HCT116 (cell line): ENCODE measurements around the gene PPT2. TPM values are rescaled to one million over a fixed set of nuclear protein-coding genes. Genes with fewer than 3 reads are reported as not detected.
"Not testable (repeated sequence)": the region's sequence is repeated elsewhere in the genome, so short reads cannot be mapped to it uniquely, and the experiment has no call there.

Experiments
- ATAC-seq: fragments of 200-7000 bp; cut with Tn5 transposase; 2 replicates; pipeline ENCODE4 v1.9.1; 2020; ENCODE audit warnings: mild to moderate bottlenecking, moderate library complexity
- BruUV-seq: library from RNA; stranded (reverse); fragments of 400-500 nt; replicated peaks from 2 replicates; lab custom pipeline; 2021; lab: Mats Ljungman, UMichigan
- CTCF ChIA-PET: fragments of 300-600 bp; sonication (Branson Sonifier 250); formaldehyde crosslinking; loops from one replicate; lab custom pipeline; 2021; ENCODE audit warnings: antibody characterized with exemption; lab: Charles Lee
- POLR2A ChIA-PET: fragments of 300-600, 350-600 bp; sonication (Branson Sonifier 250); formaldehyde crosslinking; loops from one replicate; lab custom pipeline; 2021; ENCODE audit warnings: antibody characterized with exemption; lab: Charles Lee
- RAD21 ChIA-PET, 2 experiments: fragments of 300-600 bp; sonication (Branson Sonifier 250); formaldehyde crosslinking; loops; one replicate each; lab custom pipeline; 2023; ENCODE audit warnings: low total read pairs in 2 of 2; ENCODE audit not compliant: uncharacterized antibody in 2 of 2, unreplicated experiment in 2 of 2, low non-redundant PET in 1 of 2; lab: Charles Lee
- DNase-seq: peaks from one replicate; pipeline ENCODE4 v3.0.0-alpha.2; 2010; ENCODE audit warnings: low read depth, low spot score
- H2AFZ ChIP-seq: fragments of 200-600 bp; shearing (Covaris generic), sonication (generic); 2 replicates; pipeline ENCODE4 v1.6.1; 2017; ENCODE audit warnings: low read depth, mixed run types, mixed read lengths, antibody characterized with exemption, low read length; ENCODE audit not compliant: poor library complexity, severe bottlenecking
- H3K27ac ChIP-seq: 2 replicates; pipeline ENCODE4 v1.5.1; 2012; ENCODE audit warnings: low read depth, low read length
- H3K27me3 ChIP-seq: fragments of 200-600 bp; sonication (generic); 2 replicates; pipeline ENCODE4 v1.6.1; 2016; ENCODE audit warnings: mixed run types, low read length, mixed read lengths; ENCODE audit not compliant: insufficient read depth
- H3K36me3 ChIP-seq, 2 experiments: fragments of 200-500 bp in 1 of 2; fragments of 200-600 bp in 1 of 2; sonication (Bioruptor generic) in 1 of 2; sonication (generic) in 1 of 2; 2 replicates each; pipeline versions ENCODE4 v1.5.1 to v1.6.1; 2014 to 2016; ENCODE audit warnings: low read length in 2 of 2, inconsistent platforms in 1 of 2, mixed read lengths in 1 of 2, mixed run types in 1 of 2; ENCODE audit not compliant: insufficient read depth in 2 of 2, control insufficient read depth in 1 of 2
- H3K4me1 ChIP-seq, 2 experiments: fragments of 200-600 bp in 1 of 2; sonication (generic) in 1 of 2; 2 replicates each; pipeline versions ENCODE4 v1.5.1 to v1.6.1; 2012 to 2017; ENCODE audit warnings: low read length in 2 of 2, inconsistent platforms in 1 of 2, mild to moderate bottlenecking in 1 of 2, mixed read lengths in 1 of 2, mixed run types in 1 of 2, moderate library complexity in 1 of 2; ENCODE audit not compliant: insufficient read depth in 2 of 2, control insufficient read depth in 1 of 2
- H3K4me2 ChIP-seq: fragments of 200-600 bp; sonication (generic); 2 replicates; pipeline ENCODE4 v1.6.1; 2017; ENCODE audit warnings: mixed run types, low read length, mixed read lengths
- H3K4me3 ChIP-seq, 2 experiments: fragments of 200-600 bp in 1 of 2; sonication (generic) in 1 of 2; replicated peaks in 1 of 2; 2 replicates each; pipeline ENCODE4 v1.5.1; 2011 to 2016; ENCODE audit warnings: low read length in 2 of 2, control low read depth in 1 of 2, low read depth in 1 of 2, mild to moderate bottlenecking in 1 of 2, mixed read lengths in 1 of 2, mixed run types in 1 of 2
- H3K79me2 ChIP-seq: fragments of 200-600 bp; sonication (generic); 2 replicates; pipeline ENCODE4 v1.6.1; 2017; ENCODE audit warnings: mild to moderate bottlenecking, mixed run types, low read length, moderate library complexity, mixed read lengths; ENCODE audit not compliant: insufficient read depth
- H3K9ac ChIP-seq: fragments of 200-600 bp; sonication (generic); 2 replicates; pipeline ENCODE4 v1.6.1; 2016; ENCODE audit warnings: low read length, mixed read lengths
- H3K9me2 ChIP-seq: fragments of 200-600 bp; sonication (generic), shearing (Covaris generic); 2 replicates; pipeline ENCODE4 v1.6.1; 2017; ENCODE audit warnings: mixed run types, mild to moderate bottlenecking, moderate library complexity; ENCODE audit not compliant: insufficient read depth
- H3K9me3 ChIP-seq, 2 experiments: fragments of 200-500 bp in 1 of 2; fragments of 200-600 bp in 1 of 2; sonication (Bioruptor generic) in 1 of 2; sonication (generic) in 1 of 2; 2 replicates each; pipeline ENCODE4 v1.6.1; 2014 to 2017; ENCODE audit warnings: low read length in 2 of 2, mixed read lengths in 2 of 2, inconsistent platforms in 1 of 2, low read depth in 1 of 2, mild to moderate bottlenecking in 1 of 2, mixed run types in 1 of 2, moderate library complexity in 1 of 2; ENCODE audit not compliant: control insufficient read depth in 1 of 2, insufficient read depth in 1 of 2
- H4K20me1 ChIP-seq: fragments of 200-600 bp; sonication (generic), shearing (Covaris generic); 2 replicates; pipeline ENCODE4 v1.6.1; 2017; ENCODE audit warnings: mixed run types, mild to moderate bottlenecking, moderate library complexity; ENCODE audit not compliant: insufficient read depth
- ATF3 ChIP-seq: IDR thresholded peaks from 2 replicates; pipeline ENCODE4 v1.6.1; 2012
- CBX3 ChIP-seq: IDR thresholded peaks from 2 replicates; pipeline ENCODE4 v1.6.1; 2012; ENCODE audit warnings: low read depth
- EGR1 ChIP-seq: IDR thresholded peaks from 2 replicates; pipeline ENCODE4 v1.6.1; 2012; ENCODE audit warnings: low read depth
- EZH2 ChIP-seq: fragments of 200-600 bp; sonication (generic); IDR thresholded peaks from 2 replicates; pipeline ENCODE4 v1.6.1; 2017; ENCODE audit warnings: antibody characterized with exemption, mixed run types
- FOSL1 ChIP-seq: IDR thresholded peaks from 2 replicates; pipeline ENCODE4 v1.6.1; 2012; ENCODE audit warnings: low read depth
- JUND ChIP-seq: IDR thresholded peaks from 2 replicates; pipeline ENCODE4 v1.6.1; 2012
- MAX ChIP-seq: IDR thresholded peaks from 2 replicates; pipeline ENCODE4 v1.6.1; 2012
- POLR2A ChIP-seq: IDR thresholded peaks from 2 replicates; pipeline ENCODE4 v1.7.0; 2011; ENCODE audit warnings: borderline replicate concordance; ENCODE audit not compliant: insufficient read depth, insufficient read length; ENCODE audit errors: extremely low read depth
- SIN3A ChIP-seq: IDR thresholded peaks from 2 replicates; pipeline ENCODE4 v1.6.1; 2012; ENCODE audit warnings: low read depth
- SP1 ChIP-seq: IDR thresholded peaks from 2 replicates; pipeline ENCODE4 v1.6.1; 2012; ENCODE audit warnings: low read depth
- SRF ChIP-seq: IDR thresholded peaks from 2 replicates; pipeline ENCODE4 v1.6.1; 2012; ENCODE audit warnings: low read depth
- TCF7L2 ChIP-seq: IDR thresholded peaks from 2 replicates; pipeline ENCODE4 v1.7.0; 2011; ENCODE audit warnings: borderline replicate concordance, inconsistent platforms; ENCODE audit not compliant: insufficient read depth, insufficient read length; ENCODE audit errors: extremely low read depth
- YY1 ChIP-seq: IDR thresholded peaks from 2 replicates; pipeline ENCODE4 v1.6.1; 2011; ENCODE audit warnings: low read length, low read depth, moderate library complexity, mild to moderate bottlenecking; ENCODE audit not compliant: insufficient replicate concordance; ENCODE audit errors: extremely low read depth
- ZFX ChIP-seq: fragments of 450-650 bp; IDR thresholded peaks from 2 replicates; pipeline ENCODE4 v1.6.1; 2017
- ZNF274 ChIP-seq: fragments of 200-500 bp; sonication (Bioruptor generic); IDR thresholded peaks from 2 replicates; pipeline ENCODE4 v1.6.1; 2014; ENCODE audit warnings: mild to moderate bottlenecking, low read depth, low read length, inconsistent platforms
- intact Hi-C: fragments of 100-400 bp; cut with micrococcal nuclease; formaldehyde crosslinking; loops from 2 replicates; pipeline ENCODE4 v1.10.0; 2022
- total RNA-seq: library from RNA; stranded (reverse); gene quantifications from one replicate; pipeline ENCODE4 v1.2.1, GENCODE V29; 2021; ENCODE audit not compliant: unreplicated experiment
- TF ChIP-seq, protein P1 (sequence below), 3 experiments: fragments of 200-600 bp in 1 of 3; sonication (generic) in 1 of 3; IDR thresholded peaks in 2 of 3; conservative IDR thresholded peaks in 1 of 3; 2 replicates each; pipeline ENCODE4 v1.5.1; 2012 to 2017; ENCODE audit warnings: low read depth in 2 of 3, low read length in 2 of 3, antibody characterized with exemption in 1 of 3, borderline replicate concordance in 1 of 3, control low read depth in 1 of 3, mild to moderate bottlenecking in 1 of 3, mixed read lengths in 1 of 3, mixed run types in 1 of 3, moderate library complexity in 1 of 3; ENCODE audit not compliant: insufficient read depth in 1 of 3

PPT2 gene
- total RNA-seq, 1 experiment from 2014 or later, result 21.0 TPM

DNA sequence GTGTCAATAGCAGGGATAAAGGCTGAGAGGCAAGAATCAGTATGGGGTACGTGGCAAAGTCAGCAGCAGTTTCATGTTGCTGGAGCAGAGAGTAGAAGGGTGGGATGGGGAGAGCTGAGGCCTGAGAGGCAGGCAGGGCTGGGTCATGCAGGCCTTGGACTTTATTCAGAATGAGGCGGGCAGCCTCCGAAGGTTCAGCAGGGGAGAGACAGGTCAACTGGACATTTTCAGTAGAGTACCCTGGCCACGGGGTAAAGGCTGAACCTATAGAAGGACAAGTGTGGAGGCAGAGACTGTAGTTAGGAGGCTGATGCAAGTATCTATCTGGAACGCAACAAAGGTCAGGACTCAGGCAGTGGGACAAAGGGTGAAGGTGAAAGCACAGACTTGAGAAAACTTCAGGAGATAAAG is 56.3 kb downstream of the PPT2 start:
- H4K20me1 ChIP-seq, result no peaks in the 10 kb centered on the region
- CTCF ChIA-PET, result no interaction called here
- H3K4me2 ChIP-seq, result no peak overlapping the region
- H3K27ac ChIP-seq, result no peak overlapping the region
- no peak overlapping the region for H2AFZ ChIP-seq
- H3K9me3 ChIP-seq, result no peaks in the 10 kb centered on the region
- ATAC-seq (no peak), DNase-seq (no peak)
- H3K79me2 ChIP-seq, result no peaks in the 10 kb centered on the region
- H3K4me1 ChIP-seq, result no peaks in the 10 kb centered on the region
- no TSS peak for BruUV-seq
- POLR2A ChIA-PET, result no interaction called here
- H3K27me3 ChIP-seq, result no peaks in the 10 kb centered on the region
- H3K4me3 ChIP-seq, result no peak overlapping the region
- no peak for TF ChIP-seq ZNF274
- TF ChIP-seq JUND, result no peak
- TF ChIP-seq TCF7L2, result no peak
- TF ChIP-seq EZH2, result no peak
- TF ChIP-seq YY1, result no peak
- no peak for TF ChIP-seq FOSL1
- no peak for TF ChIP-seq SIN3A
- no peak for TF ChIP-seq SRF
- no peak for TF ChIP-seq POLR2A
- TF ChIP-seq MAX, result no peak
- TF ChIP-seq ATF3, result no peak
- TF ChIP-seq, protein P1, sequence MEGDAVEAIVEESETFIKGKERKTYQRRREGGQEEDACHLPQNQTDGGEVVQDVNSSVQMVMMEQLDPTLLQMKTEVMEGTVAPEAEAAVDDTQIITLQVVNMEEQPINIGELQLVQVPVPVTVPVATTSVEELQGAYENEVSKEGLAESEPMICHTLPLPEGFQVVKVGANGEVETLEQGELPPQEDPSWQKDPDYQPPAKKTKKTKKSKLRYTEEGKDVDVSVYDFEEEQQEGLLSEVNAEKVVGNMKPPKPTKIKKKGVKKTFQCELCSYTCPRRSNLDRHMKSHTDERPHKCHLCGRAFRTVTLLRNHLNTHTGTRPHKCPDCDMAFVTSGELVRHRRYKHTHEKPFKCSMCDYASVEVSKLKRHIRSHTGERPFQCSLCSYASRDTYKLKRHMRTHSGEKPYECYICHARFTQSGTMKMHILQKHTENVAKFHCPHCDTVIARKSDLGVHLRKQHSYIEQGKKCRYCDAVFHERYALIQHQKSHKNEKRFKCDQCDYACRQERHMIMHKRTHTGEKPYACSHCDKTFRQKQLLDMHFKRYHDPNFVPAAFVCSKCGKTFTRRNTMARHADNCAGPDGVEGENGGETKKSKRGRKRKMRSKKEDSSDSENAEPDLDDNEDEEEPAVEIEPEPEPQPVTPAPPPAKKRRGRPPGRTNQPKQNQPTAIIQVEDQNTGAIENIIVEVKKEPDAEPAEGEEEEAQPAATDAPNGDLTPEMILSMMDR (IDR thresholded peaks at IDR 0.05 in 2 of 3, conservative IDR thresholded peaks at IDR 0.05 in 1 of 3; ENCODE audit: borderline replicate concordance in 1 of 3, insufficient read depth in 1 of 3, low read depth in 2 of 3, low read length in 2 of 3), result no peak
- no peak for TF ChIP-seq SP1
- TF ChIP-seq CBX3, result no peak
- no peak for TF ChIP-seq EGR1
- no peak for TF ChIP-seq ZFX
- intact Hi-C loops, result no loop called here
- no peaks in the 10 kb centered on the region for H3K36me3 ChIP-seq
- no peak overlapping the region for H3K9ac ChIP-seq
- H3K9me2 ChIP-seq, result no peaks in the 10 kb centered on the region
- RAD21 ChIA-PET, result no interaction called here

DNA sequence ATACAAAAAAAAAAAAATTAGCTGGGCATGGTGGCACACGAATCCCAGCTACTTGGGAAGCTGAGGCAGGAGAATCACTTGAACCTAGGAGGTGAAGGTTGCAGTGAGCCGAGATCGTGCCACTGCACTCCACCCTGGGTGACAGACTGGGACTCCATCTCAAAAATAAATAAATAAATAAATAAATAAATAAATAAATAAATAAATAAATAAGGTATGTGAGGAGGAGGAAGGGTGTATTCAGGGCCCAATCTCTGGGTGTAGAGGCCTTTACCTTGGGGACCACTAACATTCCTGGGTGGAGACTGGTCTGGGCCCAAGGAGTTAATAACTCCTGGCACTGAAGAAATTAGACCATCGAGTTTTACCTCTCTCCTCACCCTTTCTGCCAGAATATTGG is 57.5 kb downstream of the PPT2 start:
- H3K9me3 ChIP-seq, POLR2A ChIA-PET, H3K4me3 ChIP-seq, H3K9ac ChIP-seq, H3K4me2 ChIP-seq, H3K27me3 ChIP-seq, H3K27ac ChIP-seq, BruUV-seq, H3K4me1 ChIP-seq, H3K36me3 ChIP-seq, H3K9me2 ChIP-seq, intact Hi-C loops, DNase-seq, H3K79me2 ChIP-seq, ATAC-seq, RAD21 ChIA-PET, H4K20me1 ChIP-seq, H2AFZ ChIP-seq, CTCF ChIA-PET: not testable (repeated sequence)
